Right atrium auricular region (tissue), 2 donors: ENCODE results near the gene ARHGAP26. TPM values are rescaled to one million over a fixed set of nuclear protein-coding genes. Genes with fewer than 3 reads are reported as not detected.

Experiments used
- DNase-seq: peaks from one replicate; pipeline ENCODE4 v3.0.0-alpha.2; 2019; ENCODE audit warnings: low spot score
- H3K27ac ChIP-seq, 2 donors: fragments of 200-600 bp; sonication (generic); 1 replicate in 1 of 2; 2 replicates in 1 of 2; pipeline ENCODE4 v1.5.1; 2016 to 2019
- H3K27me3 ChIP-seq, 2 donors: fragments of 200-600 bp; sonication (generic); one replicate each; pipeline versions ENCODE4 v1.5.1 to v1.6.0; 2017 to 2019
- H3K36me3 ChIP-seq: fragments of 200-600 bp; sonication (generic); one replicate; pipeline ENCODE4 v1.5.1; 2016
- H3K4me1 ChIP-seq, 2 donors: fragments of 200-600 bp; sonication (generic); one replicate each; pipeline versions ENCODE4 v1.5.1 to v1.6.0; 2017 to 2019
- H3K4me3 ChIP-seq, 2 donors: fragments of 200-600 bp; sonication (generic); 1 replicate in 1 of 2; 2 replicates in 1 of 2; pipeline ENCODE4 v1.5.1; 2017 to 2019; ENCODE audit warnings: mild to moderate bottlenecking in 1 of 2, moderate library complexity in 1 of 2
- H3K9me3 ChIP-seq, 2 donors: fragments of 200-600 bp; sonication (generic); one replicate each; pipeline ENCODE4 v1.5.1; 2019
- CTCF ChIP-seq, 2 donors: fragments of 200-600 bp; sonication (generic); IDR thresholded peaks; one replicate each; pipeline ENCODE4 v1.5.1; 2019; ENCODE audit warnings: antibody characterized with exemption in 2 of 2
- total RNA-seq, 2 donors: library from RNA; depleted of rRNA; stranded (reverse); fragments of >200 nt; gene quantifications; one replicate each; pipeline ENCODE4 v1.1.0, GENCODE V29; 2016

ARHGAP26 gene
- total RNA-seq, 2 donors from 2014 or later: 29.8 to 31.6 TPM

DNA sequence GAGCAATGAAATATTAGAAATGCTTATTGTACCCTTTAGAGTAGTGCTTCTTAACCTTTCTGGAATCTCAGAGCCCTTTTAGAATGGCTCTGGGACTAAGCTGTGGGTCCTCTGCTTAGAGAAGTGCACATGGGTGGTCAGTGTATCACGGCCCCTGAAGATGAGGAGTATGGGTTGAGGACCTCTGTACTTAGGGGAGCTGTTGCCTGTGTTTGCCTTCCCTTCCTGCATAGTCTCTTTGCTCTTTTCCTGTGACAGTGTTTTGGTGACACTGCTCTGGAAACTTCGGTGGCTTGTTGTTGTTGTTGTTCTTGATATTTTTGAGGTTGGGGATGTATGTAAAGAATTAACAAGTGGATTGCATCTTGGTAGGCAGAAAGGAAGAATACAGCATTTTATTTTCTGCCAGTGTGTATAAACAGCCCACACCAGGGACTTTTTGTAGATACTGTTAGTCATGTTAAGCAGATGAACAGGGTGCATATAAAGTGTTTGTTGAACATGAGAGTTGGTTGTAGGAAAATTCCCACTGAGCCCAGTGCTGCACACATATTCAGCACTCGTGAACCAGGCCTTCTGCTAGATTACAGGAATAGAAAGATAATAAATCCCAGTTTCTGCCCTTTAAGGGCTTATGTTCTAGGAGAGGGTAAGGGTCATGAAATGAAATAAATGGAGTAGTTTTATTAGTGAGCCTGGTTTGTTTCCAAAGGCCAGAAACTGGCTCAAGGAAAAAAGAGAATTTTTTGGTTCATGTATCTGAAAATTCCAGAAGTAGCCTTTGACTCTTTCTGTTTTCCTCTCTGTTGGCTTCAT is 199.7 kb downstream of the ARHGAP26 start:
- Histone ChIP-seq H3K4me1 (peaks cover 0 to 15% of the 10 kb centered on the region in 2 donors), H3K9me3 (no peaks in the 10 kb centered on the region), H3K4me3 (no peak overlapping the region), H3K36me3 (no peaks in the 10 kb centered on the region), H3K27ac (no peak overlapping the region), H3K27me3 (no peaks in the 10 kb centered on the region)
- no peak for TF ChIP-seq CTCF (IDR thresholded peaks at IDR 0.05)
- DNase-seq: no peak

DNA sequence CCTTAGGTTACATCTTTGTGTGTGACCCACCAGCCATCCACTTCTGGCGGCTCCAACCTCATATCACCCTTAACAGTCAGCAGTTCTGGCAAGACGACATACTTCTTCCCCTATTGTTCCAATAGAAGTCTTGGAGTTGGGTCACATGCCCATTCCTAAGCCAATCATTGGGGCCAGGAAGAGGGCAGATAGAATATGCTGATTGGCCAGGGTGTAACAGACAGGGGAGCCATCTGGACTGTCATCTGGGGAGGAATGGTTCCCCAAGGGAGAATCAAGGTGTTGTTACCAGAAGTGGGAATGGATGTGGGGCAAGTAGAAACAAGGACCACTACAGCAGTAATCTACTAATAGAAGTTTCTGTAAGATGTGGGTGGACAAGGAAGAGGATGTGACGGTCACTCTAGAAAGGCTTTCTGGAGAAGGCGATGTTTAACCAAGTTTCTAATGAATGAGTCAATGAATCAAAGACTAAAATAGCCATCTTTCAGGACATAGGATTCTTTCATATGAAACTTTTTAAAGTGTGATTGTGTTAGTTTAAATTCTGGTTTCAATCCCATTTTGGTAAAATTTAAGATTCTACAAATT is 200.4 kb downstream of the ARHGAP26 start:
- Histone ChIP-seq H3K4me3 (no peak overlapping the region), H3K27ac (no peak overlapping the region), H3K27me3 (no peaks in the 10 kb centered on the region), H3K36me3 (no peaks in the 10 kb centered on the region), H3K9me3 (no peaks in the 10 kb centered on the region), H3K4me1 (peaks cover 0 to 15% of the 10 kb centered on the region in 2 donors)
- no peak for TF ChIP-seq CTCF (IDR thresholded peaks at IDR 0.05)
- DNase-seq: no peak

GRCh38 chr5:142971303-142972013 is 201.3 kb downstream of the ARHGAP26 start:
- no peak for DNase-seq
- no peak overlapping the region for H3K27ac ChIP-seq
- no peak overlapping the region for H3K4me3 ChIP-seq
- H3K4me1 ChIP-seq: peaks cover 0 to 11% of the 10 kb centered on the region in 2 donors
- H3K9me3 ChIP-seq: no peaks in the 10 kb centered on the region
- no peaks in the 10 kb centered on the region for H3K36me3 ChIP-seq
- no peak for TF ChIP-seq CTCF (IDR thresholded peaks at IDR 0.05)
- no peaks in the 10 kb centered on the region for H3K27me3 ChIP-seq

DNA sequence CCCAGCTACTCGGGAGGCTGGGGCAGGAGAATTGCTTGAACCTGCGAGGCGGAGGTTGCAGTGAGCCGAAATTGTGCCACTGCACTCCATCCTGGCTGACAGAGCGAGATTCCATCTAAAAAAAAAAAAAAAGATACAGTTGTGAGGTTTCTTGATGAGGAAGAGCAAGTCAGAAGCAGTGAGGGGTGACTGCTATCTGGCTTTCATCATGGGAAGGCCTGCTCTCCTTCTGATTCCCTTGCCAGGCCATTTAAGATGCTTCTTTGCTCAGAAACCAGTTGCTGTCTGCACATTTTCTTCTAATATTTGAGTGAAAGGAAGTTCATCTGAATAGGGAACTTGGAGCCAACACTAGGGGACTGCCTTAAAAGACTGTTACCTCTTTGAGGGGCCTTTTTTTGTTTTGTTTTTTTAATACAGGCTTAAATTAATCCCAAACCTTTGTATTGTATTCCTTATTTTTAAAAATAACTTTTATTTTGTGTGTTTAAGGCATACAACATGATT is 201.9 kb downstream of the ARHGAP26 start:
- Histone ChIP-seq H3K27me3 (no peaks in the 10 kb centered on the region), H3K36me3 (no peaks in the 10 kb centered on the region), H3K4me1 (peaks cover 0 to 11% of the 10 kb centered on the region in 2 donors), H3K27ac (no peak overlapping the region), H3K4me3 (no peak overlapping the region), H3K9me3 (no peaks in the 10 kb centered on the region)
- TF ChIP-seq CTCF (IDR thresholded peaks at IDR 0.05): no peak
- DNase-seq: no peak

GRCh38 chr5:142973932-142974331 is 203.8 kb downstream of the ARHGAP26 start:
- no peak for TF ChIP-seq CTCF (IDR thresholded peaks at IDR 0.05)
- Histone ChIP-seq H3K9me3 (no peaks in the 10 kb centered on the region), H3K27me3 (no peaks in the 10 kb centered on the region), H3K36me3 (no peaks in the 10 kb centered on the region), H3K27ac (no peak overlapping the region), H3K4me1 (peaks cover 0 to 11% of the 10 kb centered on the region in 2 donors), H3K4me3 (no peak overlapping the region)
- no peak for DNase-seq
